T-helper 1 cell treated with Interleukin-12 subunit alpha and Interleukin-12 subunit beta and Interleukin-4 antibody, amounts not matched to agents 30 μg/mL and 1 μg/mL, for 36 hours (primary cell): ENCODE data around the gene WDR46.

Experiments used
- H3K27ac Mint-ChIP-seq: one replicate; pipeline ENCODE4 v1.8.0; 2021; ENCODE audit warnings: mild to moderate bottlenecking, mixed read lengths
- H3K27me3 Mint-ChIP-seq: one replicate; pipeline ENCODE4 v1.8.0; 2021; ENCODE audit warnings: low read depth, mixed read lengths
- H3K36me3 Mint-ChIP-seq: one replicate; pipeline ENCODE4 v1.8.0; 2021; ENCODE audit warnings: low read depth, mixed read lengths
- H3K4me1 Mint-ChIP-seq: one replicate; pipeline ENCODE4 v1.8.0; 2021; ENCODE audit warnings: low read depth, mixed read lengths
- H3K4me3 Mint-ChIP-seq: one replicate; pipeline ENCODE4 v1.8.0; 2021; ENCODE audit warnings: mild to moderate bottlenecking, moderate library complexity, mixed read lengths
- H3K9me3 Mint-ChIP-seq: one replicate; pipeline ENCODE4 v1.8.0; 2021; ENCODE audit warnings: mixed read lengths

The WDR46 gene

GRCh38 chr6:33288921-33289783, at the start of gene WDR46, which contains the start of gene PFDN6:
TSS of gene WDR46 (minus strand) at chr6:33289239. CDS start at chr6:33289170, 69 bp downstream.
TSS of gene PFDN6 (plus strand) at chr6:33289601. CDS start at chr6:33289857, 256 bp downstream.
- peaks cover 38% of the 10 kb centered on the region for H3K36me3 Mint-ChIP-seq
- H3K4me1 Mint-ChIP-seq, result peaks cover 32% of the 10 kb centered on the region
- H3K27me3 Mint-ChIP-seq, result no peaks in the 10 kb centered on the region
- H3K9me3 Mint-ChIP-seq, result no peaks in the 10 kb centered on the region
- peak within 1 kb of the TSS; percentile 99 for H3K4me3 Mint-ChIP-seq
- H3K27ac Mint-ChIP-seq, result peak within 1 kb of the TSS; percentile 86

- peaks cover 4% of the 10 kb centered on the region for H3K4me1 Mint-ChIP-seq
- H3K36me3 Mint-ChIP-seq, result no peaks in the 10 kb centered on the region
- no peak overlapping the region for H3K27ac Mint-ChIP-seq
- peaks cover 5% of the 10 kb centered on the region for H3K27me3 Mint-ChIP-seq
- no peak overlapping the region for H3K4me3 Mint-ChIP-seq
- H3K9me3 Mint-ChIP-seq, result no peaks in the 10 kb centered on the region
Measured at GRCh38 chr6:33336495-33336894, 47.5 kb upstream of the WDR46 start.

GRCh38 chr6:33335916-33336315, 46.9 kb upstream of the WDR46 start:
- no peak overlapping the region for H3K4me3 Mint-ChIP-seq
- H3K4me1 Mint-ChIP-seq, result peaks cover 4% of the 10 kb centered on the region
- H3K36me3 Mint-ChIP-seq, result no peaks in the 10 kb centered on the region
- H3K27ac Mint-ChIP-seq, result no peak overlapping the region
- peaks cover 5% of the 10 kb centered on the region for H3K27me3 Mint-ChIP-seq
- no peaks in the 10 kb centered on the region for H3K9me3 Mint-ChIP-seq

- no peaks in the 10 kb centered on the region for H3K27me3 Mint-ChIP-seq
- no peak overlapping the region for H3K27ac Mint-ChIP-seq
- H3K4me3 Mint-ChIP-seq, result no peak overlapping the region
- H3K4me1 Mint-ChIP-seq, result peaks cover 4% of the 10 kb centered on the region
- no peaks in the 10 kb centered on the region for H3K36me3 Mint-ChIP-seq
- no peaks in the 10 kb centered on the region for H3K9me3 Mint-ChIP-seq
Measured at GRCh38 chr6:33333666-33334065, 44.6 kb upstream of the WDR46 start.

GRCh38 chr6:33330736-33331135, 41.7 kb upstream of the WDR46 start:
- Mint-ChIP-seq H3K4me1 (peaks cover 4% of the 10 kb centered on the region), H3K9me3 (no peaks in the 10 kb centered on the region), H3K27me3 (no peaks in the 10 kb centered on the region), H3K4me3 (no peak overlapping the region), H3K27ac (no peak overlapping the region), H3K36me3 (no peaks in the 10 kb centered on the region)

- H3K4me3 Mint-ChIP-seq, result no peak overlapping the region
- peaks cover 6% of the 10 kb centered on the region for H3K4me1 Mint-ChIP-seq
- no peaks in the 10 kb centered on the region for H3K9me3 Mint-ChIP-seq
- H3K36me3 Mint-ChIP-seq, result no peaks in the 10 kb centered on the region
- no peak overlapping the region for H3K27ac Mint-ChIP-seq
- no peaks in the 10 kb centered on the region for H3K27me3 Mint-ChIP-seq
Measured at GRCh38 chr6:33329058-33329457, 40.0 kb upstream of the WDR46 start.

- H3K27me3 Mint-ChIP-seq, result no peaks in the 10 kb centered on the region
- H3K36me3 Mint-ChIP-seq, result peaks cover 31% of the 10 kb centered on the region
- H3K27ac Mint-ChIP-seq, result peak overlapping the region; percentile 96
- H3K4me3 Mint-ChIP-seq, result peak overlapping the region; percentile 97
- no peaks in the 10 kb centered on the region for H3K9me3 Mint-ChIP-seq
- peaks cover 34% of the 10 kb centered on the region for H3K4me1 Mint-ChIP-seq
Measured at GRCh38 chr6:33324125-33324524, 35.1 kb upstream of the WDR46 start.

- Mint-ChIP-seq H3K27ac (peak overlapping the region; percentile 96), H3K27me3 (no peaks in the 10 kb centered on the region), H3K4me3 (peak overlapping the region; percentile 97), H3K9me3 (no peaks in the 10 kb centered on the region), H3K36me3 (peaks cover 35% of the 10 kb centered on the region), H3K4me1 (peaks cover 38% of the 10 kb centered on the region)
Measured at GRCh38 chr6:33323623-33323948, 34.5 kb upstream of the WDR46 start.

- peaks cover 51% of the 10 kb centered on the region for H3K4me1 Mint-ChIP-seq
Measured at GRCh38 chr6:33321227-33321626, 32.2 kb upstream of the WDR46 start.

GRCh38 chr6:33320315-33321181, 31.5 kb upstream of the WDR46 start:
- Mint-ChIP-seq H3K27ac (peak overlapping the region; percentile 22), H3K27me3 (no peaks in the 10 kb centered on the region), H3K36me3 (peaks cover 48% of the 10 kb centered on the region), H3K9me3 (no peaks in the 10 kb centered on the region), H3K4me3 (peak overlapping the region; percentile 99), H3K4me1 (peaks cover 55% of the 10 kb centered on the region)

More at GRCh38 chr6:33321227-33321626, 32.2 kb upstream of the WDR46 start:
- H3K36me3 Mint-ChIP-seq, result peaks cover 44% of the 10 kb centered on the region
- H3K4me3 Mint-ChIP-seq, result peak overlapping the region; percentile 82
- H3K27me3 Mint-ChIP-seq, result no peaks in the 10 kb centered on the region
- no peaks in the 10 kb centered on the region for H3K9me3 Mint-ChIP-seq
- H3K27ac Mint-ChIP-seq, result peak overlapping the region; percentile 66

- Mint-ChIP-seq H3K9me3 (no peaks in the 10 kb centered on the region), H3K27ac (peak overlapping the region; percentile 62), H3K4me1 (peaks cover 57% of the 10 kb centered on the region), H3K36me3 (peaks cover 48% of the 10 kb centered on the region), H3K27me3 (no peaks in the 10 kb centered on the region), H3K4me3 (peak overlapping the region; percentile 99)
Measured at GRCh38 chr6:33319939-33320314, 30.9 kb upstream of the WDR46 start.

- peaks cover 55% of the 10 kb centered on the region for H3K36me3 Mint-ChIP-seq
- peaks cover 56% of the 10 kb centered on the region for H3K4me1 Mint-ChIP-seq
- peak overlapping the region; percentile 99 for H3K4me3 Mint-ChIP-seq
- peak overlapping the region; percentile 95 for H3K27ac Mint-ChIP-seq
- no peaks in the 10 kb centered on the region for H3K9me3 Mint-ChIP-seq
- no peaks in the 10 kb centered on the region for H3K27me3 Mint-ChIP-seq
Measured at GRCh38 chr6:33318426-33319073, 29.5 kb upstream of the WDR46 start.

GRCh38 chr6:33317669-33318425, 28.8 kb upstream of the WDR46 start, which contains the start of gene ZBTB22:
TSS of gene ZBTB22 (minus strand) at chr6:33317744. CDS start at chr6:33316916, 828 bp downstream.
- peaks cover 53% of the 10 kb centered on the region for H3K4me1 Mint-ChIP-seq
- no peaks in the 10 kb centered on the region for H3K27me3 Mint-ChIP-seq
- peak within 1 kb of the TSS; percentile 99 for H3K4me3 Mint-ChIP-seq
- H3K27ac Mint-ChIP-seq, result peak within 1 kb of the TSS; percentile 95
- peaks cover 62% of the 10 kb centered on the region for H3K36me3 Mint-ChIP-seq
- H3K9me3 Mint-ChIP-seq, result no peaks in the 10 kb centered on the region

GRCh38 chr6:33317419-33317668, 28.3 kb upstream of the WDR46 start:
- Mint-ChIP-seq H3K9me3 (no peaks in the 10 kb centered on the region), H3K4me3 (peak overlapping the region; percentile 99), H3K4me1 (peaks cover 56% of the 10 kb centered on the region), H3K27me3 (no peaks in the 10 kb centered on the region), H3K27ac (peak overlapping the region; percentile 45), H3K36me3 (peaks cover 65% of the 10 kb centered on the region)
